H1 (cell line): ENCODE data around the gene IRAG1. TPM values are rescaled to one million over a fixed set of nuclear protein-coding genes. Genes with fewer than 3 reads are reported as not detected.

Experiments
- CTCF ChIA-PET: fragments of 300-600 bp; sonication (Branson Sonifier 250); formaldehyde crosslinking; loops from one replicate; lab custom pipeline; 2021; ENCODE audit not compliant: partially characterized antibody; lab: Charles Lee
- POLR2A ChIA-PET: fragments of 300-600 bp; sonication (Branson Sonifier 250); formaldehyde crosslinking; loops from one replicate; lab custom pipeline; 2021; ENCODE audit warnings: inconsistent platforms; ENCODE audit not compliant: partially characterized antibody; lab: Charles Lee
- DNase-seq, 2 experiments: peaks; one replicate each; pipeline versions ENCODE4 v3.0.0 to v3.0.0-alpha.2; 2010 to 2022; ENCODE audit warnings: low spot score in 2 of 2, low read depth in 1 of 2, mixed read lengths in 1 of 2
- FAIRE-seq: peaks from 2 replicates; lab custom pipeline; 2011; peaks lifted over from hg19 to GRCh38; lab: Jason Lieb, UNC
- H2AFZ ChIP-seq: 2 replicates; pipeline ENCODE4 v1.8.1; 2012; ENCODE audit warnings: low read length, inconsistent platforms
- H2AK5ac ChIP-seq: 2 replicates; pipeline ENCODE4 v1.6.1; 2013; ENCODE audit warnings: low read depth, low read length
- H2BK120ac ChIP-seq: replicated peaks from 2 replicates; pipeline ENCODE3; 2013; ENCODE audit warnings: low read depth, low read length, inconsistent platforms
- H2BK12ac ChIP-seq: 2 replicates; pipeline ENCODE4 v1.6.1; 2013; ENCODE audit warnings: low read depth, low read length
- H2BK15ac ChIP-seq: 2 replicates; pipeline ENCODE4 v1.6.1; 2013; ENCODE audit warnings: low read length
- H2BK20ac ChIP-seq: 2 replicates; pipeline ENCODE4 v1.6.1; 2013; ENCODE audit warnings: low read length
- H2BK5ac ChIP-seq: 2 replicates; pipeline ENCODE4 v1.6.1; 2013; ENCODE audit warnings: low read depth, low read length
- H3K14ac ChIP-seq: 2 replicates; pipeline ENCODE4 v1.6.1; 2013; ENCODE audit warnings: inconsistent platforms; ENCODE audit not compliant: insufficient read length
- H3K18ac ChIP-seq: 2 replicates; pipeline ENCODE4 v1.6.1; 2013; ENCODE audit warnings: low read length; ENCODE audit errors: extremely low read depth
- H3K23ac ChIP-seq: 2 replicates; pipeline ENCODE4 v1.6.1; 2013; ENCODE audit warnings: inconsistent platforms; ENCODE audit not compliant: insufficient read length
- H3K23me2 ChIP-seq: 2 replicates; pipeline ENCODE4 v1.6.1; 2013; ENCODE audit warnings: low read depth, low read length
- H3K27ac ChIP-seq: 2 replicates; pipeline ENCODE4 v1.6.1; 2011; ENCODE audit warnings: low read depth, low read length, inconsistent platforms
- H3K27me3 ChIP-seq, 4 experiments: replicated peaks in 1 of 4; 1 replicate in 1 of 4; 2 replicates in 3 of 4; pipeline versions ENCODE4 v1.6.1 to v1.8.1; 2011 to 2013; ENCODE audit warnings: low read length in 3 of 4, mild to moderate bottlenecking in 3 of 4, inconsistent platforms in 2 of 4, mixed read lengths in 2 of 4, moderate library complexity in 1 of 4; ENCODE audit not compliant: control insufficient read depth in 3 of 4, insufficient read depth in 3 of 4; ENCODE audit errors: extremely low read depth in 1 of 4
- H3K36me3 ChIP-seq, 4 experiments: 2 replicates each; pipeline versions ENCODE4 v1.6.1 to v1.8.1; 2011 to 2013; ENCODE audit warnings: mild to moderate bottlenecking in 4 of 4, low read length in 3 of 4, moderate library complexity in 2 of 4, control low read depth in 1 of 4, inconsistent platforms in 1 of 4; ENCODE audit not compliant: insufficient read depth in 4 of 4, control insufficient read depth in 2 of 4
- H3K4ac ChIP-seq: replicated peaks from 2 replicates; pipeline ENCODE3; 2013; ENCODE audit warnings: low read length, low read depth, mixed read lengths, inconsistent platforms; ENCODE audit not compliant: insufficient read length
- H3K4me1 ChIP-seq, 4 experiments: replicated peaks in 1 of 4; 1 replicate in 1 of 4; 2 replicates in 3 of 4; pipeline versions ENCODE4 v1.6.1 to v1.8.1; 2011 to 2013; ENCODE audit warnings: low read length in 3 of 4, inconsistent platforms in 2 of 4, mixed read lengths in 1 of 4; ENCODE audit not compliant: insufficient read depth in 4 of 4, control insufficient read depth in 3 of 4
- H3K4me2 ChIP-seq, 2 experiments: 2 replicates each; pipeline versions ENCODE4 v1.6.1 to v1.8.1; 2011 to 2013; ENCODE audit warnings: low read depth in 2 of 2, low read length in 2 of 2, control low read depth in 1 of 2, inconsistent platforms in 1 of 2, mild to moderate bottlenecking in 1 of 2; ENCODE audit not compliant: insufficient read depth in 1 of 2
- H3K4me3 ChIP-seq, 4 experiments: fragments of 200-600, 300-600 bp in 1 of 4; sonication (generic), shearing (Covaris generic), sonication (Bioruptor Twin) in 1 of 4; 2 replicates each; pipeline versions ENCODE4 v1.5.1 to v1.8.1; 2011 to 2016; ENCODE audit warnings: low read length in 4 of 4, low read depth in 3 of 4, control low read depth in 2 of 4, inconsistent platforms in 2 of 4, mild to moderate bottlenecking in 2 of 4, mixed read lengths in 1 of 4, moderate library complexity in 1 of 4; ENCODE audit not compliant: insufficient read depth in 2 of 4; ENCODE audit errors: extremely low read depth in 1 of 4
- H3K56ac ChIP-seq: replicated peaks from 2 replicates; pipeline ENCODE3; 2013; ENCODE audit warnings: low read depth, mild to moderate bottlenecking, mixed read lengths, low read length, inconsistent platforms; ENCODE audit not compliant: insufficient read length
- H3K79me1 ChIP-seq: 2 replicates; pipeline ENCODE4 v1.6.1; 2013; ENCODE audit warnings: low read depth, low read length, control low read depth
- H3K79me2 ChIP-seq, 2 experiments: 2 replicates each; pipeline versions ENCODE4 v1.6.1 to v1.8.1; 2012 to 2013; ENCODE audit warnings: low read length in 2 of 2, mild to moderate bottlenecking in 2 of 2, inconsistent platforms in 1 of 2; ENCODE audit not compliant: insufficient read depth in 2 of 2, control insufficient read depth in 1 of 2
- H3K9ac ChIP-seq, 4 experiments: replicated peaks in 1 of 4; 1 replicate in 1 of 4; 2 replicates in 3 of 4; pipeline versions ENCODE4 v1.6.1 to v1.8.1; 2011 to 2013; ENCODE audit warnings: low read depth in 3 of 4, low read length in 3 of 4, control low read depth in 2 of 4, mild to moderate bottlenecking in 2 of 4, moderate library complexity in 2 of 4, inconsistent platforms in 1 of 4; ENCODE audit errors: extremely low read depth in 1 of 4
- H3K9me3 ChIP-seq, 2 experiments: 2 replicates each; pipeline versions ENCODE4 v1.6.1 to v1.8.1; 2012 to 2013; ENCODE audit warnings: mild to moderate bottlenecking in 2 of 2, moderate library complexity in 2 of 2, control low read depth in 1 of 2, inconsistent platforms in 1 of 2, low read depth in 1 of 2, low read length in 1 of 2, mixed read lengths in 1 of 2; ENCODE audit not compliant: insufficient read depth in 2 of 2
- H4K20me1 ChIP-seq, 2 experiments: replicated peaks in 1 of 2; 2 replicates each; pipeline versions ENCODE3 to v1.8.1; 2011 to 2013; ENCODE audit warnings: inconsistent platforms in 2 of 2, low read length in 2 of 2, mild to moderate bottlenecking in 1 of 2; ENCODE audit not compliant: insufficient read depth in 2 of 2, control insufficient read depth in 1 of 2
- H4K5ac ChIP-seq: 2 replicates; pipeline ENCODE4 v1.6.1; 2013; ENCODE audit warnings: low read length, low read depth, mixed read lengths, inconsistent platforms; ENCODE audit not compliant: insufficient read length
- H4K8ac ChIP-seq: 2 replicates; pipeline ENCODE4 v1.8.0; 2013; ENCODE audit warnings: mild to moderate bottlenecking, moderate library complexity, low read length, inconsistent platforms; ENCODE audit not compliant: insufficient read depth; ENCODE audit errors: extremely low read depth
- H4K91ac ChIP-seq: replicated peaks from 2 replicates; pipeline ENCODE3; 2013; ENCODE audit warnings: low read length, mixed read lengths, inconsistent platforms; ENCODE audit not compliant: insufficient read length
- GTF2F1 ChIP-seq: IDR thresholded peaks from 2 replicates; pipeline ENCODE4 v1.6.1; 2012; ENCODE audit warnings: low read depth, low read length, improper control_type of control experiment, borderline replicate concordance
- JUN ChIP-seq: IDR thresholded peaks from 2 replicates; pipeline ENCODE4 v1.6.1; 2011; ENCODE audit warnings: low read depth, mild to moderate bottlenecking, improper control_type of control experiment, low read length
- KDM5A ChIP-seq: fragments of 200-600 bp; IDR thresholded peaks from 2 replicates; pipeline ENCODE4 v1.7.1; 2012; ENCODE audit warnings: mild to moderate bottlenecking, low read length, inconsistent platforms, mixed read lengths
- POLR2A ChIP-seq, 2 experiments: IDR thresholded peaks; 1 replicate in 1 of 2; 2 replicates in 1 of 2; pipeline ENCODE4 v1.6.1; 2011; ENCODE audit warnings: low read depth in 2 of 2, low read length in 2 of 2, mild to moderate bottlenecking in 2 of 2; ENCODE audit errors: control extremely low read depth in 1 of 2
- WGBS, 2 experiments: shearing (Covaris generic) in 1 of 2; methylation state at CpG; one replicate each; pipeline versions ENCODE4 v1.1.6 to v1.1.7; 2013 to 2015; ENCODE audit warnings: low lambda C conversion rate in 2 of 2, mixed read lengths in 2 of 2, inconsistent platforms in 1 of 2, low coverage in 1 of 2, missing lambda C conversion rate in 1 of 2; ENCODE audit not compliant: insufficient replicate concordance in 2 of 2, insufficient coverage in 1 of 2, insufficient read length in 1 of 2; ENCODE audit errors: extremely low coverage in 1 of 2, missing lambda C conversion rate in 1 of 2; 5-methylcytosine and 5-hydroxymethylcytosine counted together
- polyA plus RNA-seq, 7 experiments: library from polyadenylated mRNA; depleted of rRNA in 3 of 7; stranded (reverse) in 5 of 7; unstranded in 2 of 7; fragments of >200 nt in 5 of 7; fragments of 200-250 nt in 2 of 7; gene quantifications; 1 replicate in 5 of 7; 2 replicates in 1 of 7; 4 replicates in 1 of 7; pipeline versions ENCODE4 v1.2.1 to v1.2.3, GENCODE V29; 2011 to 2013; ENCODE audit warnings: missing spikeins in 2 of 7, mixed read lengths in 2 of 7
- total RNA-seq: library from RNA; stranded (reverse); fragmentation: NEBNext Ultra II Directional; extraction: Animal tissue kit (Norgen Biotek cat#: 25700); gene quantifications from 2 replicates; pipeline ENCODE4 v1.2.1, GENCODE V29; 2021

IRAG1 gene
- total and polyA plus RNA-seq, 2 of the 8 experiments (the other 6 are each of a cell fraction or from before 2014, with no cell fraction given): 1.8 to 2.7 TPM

GRCh38 chr11:10692531-10693115 is 932 bp downstream of the IRAG1 start:
- Histone ChIP-seq H2BK15ac (no peak overlapping the region), H3K23ac (no peak overlapping the region), H3K4me3 (no peak overlapping the region), H3K56ac (no peak overlapping the region), H3K23me2 (no peaks in the 10 kb centered on the region; the same call in 1 of the 2 replicates), H2AFZ (no peak overlapping the region), H3K18ac (no peak overlapping the region), H3K79me1 (no peaks in the 10 kb centered on the region), H2BK120ac (no peak overlapping the region), H2AK5ac (no peak overlapping the region), H3K4ac (no peak overlapping the region), H3K9ac (no peak overlapping the region), H3K79me2 (no peaks in the 10 kb centered on the region), H2BK12ac (no peak overlapping the region), H3K4me2 (no peak overlapping the region), H3K9me3 (no peaks in the 10 kb centered on the region), H3K27ac (no peak overlapping the region), H2BK20ac (no peak overlapping the region), H4K20me1 (no peaks in the 10 kb centered on the region), H3K14ac (no peak overlapping the region), H3K27me3 (no peaks in the 10 kb centered on the region), H3K36me3 (no peaks in the 10 kb centered on the region), H4K8ac (no peak overlapping the region), H4K91ac (no peak overlapping the region), H2BK5ac (no peak overlapping the region), H3K4me1 (peaks cover 0 to 6% (median 0%) of the 10 kb centered on the region in 4 experiments; a peak in 1 of 7 replicates), H4K5ac (no peak overlapping the region)
- ChIA-PET POLR2A (no interaction called here), CTCF (interaction anchor here (0.7 to 4.2 kb wide), 10 partner anchors 9 to 282 kb away, joined by 3 to 19 read pairs (median 6); no protein-coding TSS in a partner anchor)
- DNase-seq: no peak
- 81% methylated on average over 7 of the region's 7 CpGs; no CpG with 5 or more reads in 1 of the 2 experiments for WGBS, 2 experiments
- no peak for FAIRE-seq
- no peak for TF ChIP-seq GTF2F1
- TF ChIP-seq KDM5A: no peak
- no peak for TF ChIP-seq JUN
- TF ChIP-seq POLR2A (IDR thresholded peaks at IDR 0.05; ENCODE audit: control extremely low read depth in 1 of 2, low read depth in 2 of 2, low read length in 2 of 2): no peak
